Psoas muscle (tissue), 8 donors: ENCODE measurements around the gene CADM2. TPM values are rescaled to one million over a fixed set of nuclear protein-coding genes. Genes with fewer than 3 reads are reported as not detected.

Experiments used
- ATAC-seq, 4 donors: fragments of 200-7000 bp; cut with Tn5 transposase; one replicate each; pipeline ENCODE4 v1.9.1; 2020; ENCODE audit warnings: moderate library complexity in 3 of 4, mild to moderate bottlenecking in 2 of 4
- DNase-seq, 2 donors: peaks; one replicate each; pipeline ENCODE4 v3.0.0-alpha.2; 2020
- H3K27ac ChIP-seq: fragments of 200-600 bp; one replicate; pipeline ENCODE4 v1.8.0; 2022
- H3K27me3 ChIP-seq, 3 donors: fragments of 200-600 bp in 1 of 3; one replicate each; pipeline versions ENCODE4 v1.6.1 to v1.8.0; 2013 to 2022; ENCODE audit warnings: low read length in 2 of 3, mild to moderate bottlenecking in 2 of 3, moderate library complexity in 1 of 3; ENCODE audit not compliant: insufficient read depth in 3 of 3
- H3K36me3 ChIP-seq, 2 donors: fragments of 200-600 bp in 1 of 2; one replicate each; pipeline versions ENCODE4 v1.6.1 to v1.8.0; 2013 to 2022; ENCODE audit warnings: low read depth in 1 of 2, mild to moderate bottlenecking in 1 of 2, moderate library complexity in 1 of 2; ENCODE audit not compliant: insufficient read depth in 1 of 2
- H3K4me1 ChIP-seq: fragments of 200-600 bp; one replicate; pipeline ENCODE4 v1.8.0; 2022
- H3K4me3 ChIP-seq: fragments of 200-600 bp; one replicate; pipeline ENCODE4 v1.8.0; 2022; ENCODE audit warnings: mild to moderate bottlenecking
- H3K9me3 ChIP-seq: fragments of 200-600 bp; one replicate; pipeline ENCODE4 v1.8.0; 2022
- WGBS, 3 donors: extraction: QIAGEN DNeasy Blood & Tissue Kit; methylation state at CpG; one replicate each; pipeline versions ENCODE4 v1.1.6 to v1.1.7; 2013; 5-methylcytosine and 5-hydroxymethylcytosine counted together
- intact Hi-C, 2 donors: fragments of 100-400 bp; cut with DNase I; formaldehyde crosslinking; loops; one replicate each; pipeline versions ENCODE4 v1.11.0 to v1.14.2; 2022
- polyA plus RNA-seq, 3 donors: library from polyadenylated mRNA; stranded (reverse); fragments of 200-250 nt; gene quantifications; one replicate each; pipeline ENCODE4 v1.2.3, GENCODE V29; 2013
- total RNA-seq, 4 donors: library from RNA; stranded (reverse); fragmentation: NEBNext Ultra II Directional in 2 of 4; extraction: Animal tissue kit (Norgen Biotek cat#: 25700) in 2 of 4; gene quantifications; one replicate each; pipeline versions ENCODE4 v1.2.1 to v1.2.4, GENCODE V29; 2021 to 2023
- TF ChIP-seq, protein P1 (sequence below): fragments of 200-600 bp; IDR thresholded peaks from one replicate; pipeline ENCODE4 v1.8.0; 2022; ENCODE audit warnings: antibody characterized with exemption
- donor health status: healthy with polysubstance abuse.
- donor health status: DM: no; HTN: no; CAD: no; lungs with moderate emphysema.
- donor health status: Bipolar disorder and iron deficiency.
- donor health status: healthy.
- donor health status: DM: yes; HTN: yes; CAD: no.
- donor health status: DM: no; HTN: no; CAD: no.
- donor health status: DM: no; HTN: no; CAD: no.
- donor health status: DM: yes; HTN: yes; CAD: no.

Gene CADM2
- total and polyA plus RNA-seq, 7 donors: 3.6 to 15.7 (median 6.3) TPM

- Histone ChIP-seq H3K4me1 (no peaks in the 10 kb centered on the region), H3K4me3 (no peak overlapping the region), H3K27ac (no peak overlapping the region), H3K27me3 (no peaks in the 10 kb centered on the region), H3K36me3 (no peaks in the 10 kb centered on the region), H3K9me3 (no peaks in the 10 kb centered on the region)
- WGBS, 3 donors: 88 to 97% (median 92%) methylated on average over 1 of the region's 1 CpG
- DNase-seq: no peak
- intact Hi-C loops: no loop called here
- TF ChIP-seq, protein P1, sequence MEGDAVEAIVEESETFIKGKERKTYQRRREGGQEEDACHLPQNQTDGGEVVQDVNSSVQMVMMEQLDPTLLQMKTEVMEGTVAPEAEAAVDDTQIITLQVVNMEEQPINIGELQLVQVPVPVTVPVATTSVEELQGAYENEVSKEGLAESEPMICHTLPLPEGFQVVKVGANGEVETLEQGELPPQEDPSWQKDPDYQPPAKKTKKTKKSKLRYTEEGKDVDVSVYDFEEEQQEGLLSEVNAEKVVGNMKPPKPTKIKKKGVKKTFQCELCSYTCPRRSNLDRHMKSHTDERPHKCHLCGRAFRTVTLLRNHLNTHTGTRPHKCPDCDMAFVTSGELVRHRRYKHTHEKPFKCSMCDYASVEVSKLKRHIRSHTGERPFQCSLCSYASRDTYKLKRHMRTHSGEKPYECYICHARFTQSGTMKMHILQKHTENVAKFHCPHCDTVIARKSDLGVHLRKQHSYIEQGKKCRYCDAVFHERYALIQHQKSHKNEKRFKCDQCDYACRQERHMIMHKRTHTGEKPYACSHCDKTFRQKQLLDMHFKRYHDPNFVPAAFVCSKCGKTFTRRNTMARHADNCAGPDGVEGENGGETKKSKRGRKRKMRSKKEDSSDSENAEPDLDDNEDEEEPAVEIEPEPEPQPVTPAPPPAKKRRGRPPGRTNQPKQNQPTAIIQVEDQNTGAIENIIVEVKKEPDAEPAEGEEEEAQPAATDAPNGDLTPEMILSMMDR: peak; percentile 7
- ATAC-seq: peak; percentile 53 to 81 (median 70)
Measured at GRCh38 chr3:85171976-85172375, 213.2 kb downstream of the CADM2 start.

DNA sequence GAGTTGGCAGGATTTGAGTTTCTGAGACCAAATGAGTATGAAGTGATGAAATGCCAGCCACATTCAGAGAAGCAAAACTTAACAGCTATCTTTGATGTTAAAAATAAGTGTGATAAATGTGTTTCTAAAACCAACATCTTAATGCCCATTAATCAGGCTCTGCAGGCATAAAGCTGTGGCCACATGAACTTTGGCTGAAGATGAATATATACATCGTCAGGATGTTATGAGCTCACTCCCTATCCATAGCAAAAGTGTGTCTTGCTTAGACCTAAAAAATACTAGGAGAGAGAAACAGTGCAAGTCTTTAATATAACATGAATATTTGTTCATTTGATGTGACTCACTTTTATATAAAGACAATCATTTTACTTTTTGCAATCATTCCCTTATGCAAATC, 218.0 kb downstream of the CADM2 start:
- intact Hi-C loops: no loop called here
- Histone ChIP-seq H3K9me3 (no peaks in the 10 kb centered on the region), H3K27me3 (no peaks in the 10 kb centered on the region), H3K4me1 (no peaks in the 10 kb centered on the region), H3K27ac (no peak overlapping the region), H3K36me3 (no peaks in the 10 kb centered on the region), H3K4me3 (no peak overlapping the region)
- 73 to 83% (median 81%) methylated on average over 1 of the region's 1 CpG for WGBS, 3 donors
- TF ChIP-seq, protein P1: no peak
- DNase-seq (no peak), ATAC-seq (no peak)

GRCh38 chr3:85182975-85183752, 224.4 kb downstream of the CADM2 start:
- Histone ChIP-seq H3K4me1 (no peaks in the 10 kb centered on the region), H3K4me3 (no peak overlapping the region), H3K27ac (no peak overlapping the region), H3K27me3 (no peaks in the 10 kb centered on the region), H3K9me3 (no peaks in the 10 kb centered on the region), H3K36me3 (no peaks in the 10 kb centered on the region)
- ATAC-seq (no peak), DNase-seq (no peak)
- TF ChIP-seq, protein P1: no peak
- 58 to 67% (median 58%) methylated on average over 3 of the region's 3 CpGs for WGBS, 3 donors
- intact Hi-C loops: no loop called here

DNA sequence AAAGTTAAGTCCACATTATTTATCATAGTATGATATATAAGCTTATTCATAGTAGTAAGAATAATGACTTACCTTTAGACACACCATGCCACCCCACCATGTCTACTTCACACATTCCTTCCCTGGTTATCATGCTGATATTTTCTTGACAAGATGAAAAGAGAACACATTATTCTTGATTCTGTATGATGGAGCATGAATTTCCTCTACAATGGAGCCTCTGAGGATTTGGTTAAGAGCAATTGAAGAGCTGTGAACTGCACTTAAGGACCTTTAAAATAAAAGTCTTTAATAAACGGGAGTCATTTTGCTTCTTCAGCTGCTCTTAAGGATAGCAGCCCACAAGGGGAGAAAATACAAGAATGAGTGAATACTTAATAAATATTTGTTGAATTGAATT, 226.7 kb downstream of the CADM2 start:
- no peak for DNase-seq
- TF ChIP-seq, protein P1: no peak
- H3K9me3 ChIP-seq: no peaks in the 10 kb centered on the region
- no peak overlapping the region for H3K27ac ChIP-seq
- 39 to 44% (median 40%) methylated on average over 1 of the region's 1 CpG for WGBS, 3 donors
- ATAC-seq: no peak
- H3K4me1 ChIP-seq: no peaks in the 10 kb centered on the region
- no peaks in the 10 kb centered on the region for H3K27me3 ChIP-seq
- no peaks in the 10 kb centered on the region for H3K36me3 ChIP-seq
- intact Hi-C loops: no loop called here
- H3K4me3 ChIP-seq: no peak overlapping the region

GRCh38 chr3:85189731-85190130, 230.9 kb downstream of the CADM2 start:
- intact Hi-C loops: no loop called here

More at GRCh38 chr3:85189731-85190130, 230.9 kb downstream of the CADM2 start:
- Histone ChIP-seq H3K27me3 (no peaks in the 10 kb centered on the region), H3K36me3 (no peaks in the 10 kb centered on the region), H3K27ac (no peak overlapping the region), H3K4me3 (no peak overlapping the region), H3K9me3 (no peaks in the 10 kb centered on the region), H3K4me1 (no peaks in the 10 kb centered on the region)
- WGBS, 3 donors: 91 to 95% (median 93%) methylated on average over 3 of the region's 3 CpGs
- DNase-seq: no peak
- TF ChIP-seq, protein P1: no peak
- no peak for ATAC-seq
